Erythroblast (primary cell): Measurements from ENCODE around the gene RPA1.
"Not testable (repeated sequence)": the region's sequence is repeated elsewhere in the genome, so short reads cannot be mapped to it uniquely, and the experiment has no call there.

Experiments
- GATA1 ChIP-seq: IDR thresholded peaks from 2 replicates; pipeline ENCODE4 v1.6.1; 2011; ENCODE audit warnings: low read depth, mild to moderate bottlenecking, control low read depth, low read length, moderate library complexity
- POLR2A ChIP-seq: IDR thresholded peaks from 2 replicates; pipeline ENCODE4 v1.6.1; 2011; ENCODE audit warnings: mild to moderate bottlenecking, low read length

DNA sequence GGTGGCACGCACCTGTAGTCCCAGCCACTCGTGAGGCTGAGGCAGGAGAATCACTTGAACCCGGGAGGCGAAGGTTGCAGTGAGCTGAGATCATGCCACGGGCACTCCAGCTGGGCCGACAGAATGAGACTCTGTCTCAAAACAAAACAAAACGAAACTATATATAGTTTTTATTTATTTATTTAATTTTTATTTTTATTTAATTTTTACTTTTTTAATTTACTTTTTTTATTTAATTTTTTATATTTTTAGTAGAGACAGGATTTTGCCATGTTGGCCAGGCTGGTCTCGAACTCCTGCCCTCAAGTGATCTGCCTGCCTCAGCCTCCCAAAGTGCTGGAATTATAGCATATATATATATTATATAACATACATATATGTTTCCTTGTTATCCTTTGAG lies 26.7 kb downstream of the RPA1 start:
- not testable (repeated sequence) for TF ChIP-seq POLR2A, GATA1
